K562 (cell line): ENCODE measurements around the gene MAGIX. TPM values are rescaled to one million over a fixed set of nuclear protein-coding genes. Genes with fewer than 3 reads are reported as not detected.

Experiments
- ATAC-seq: fragments of 200-7000 bp; cut with Tn5 transposase; 3 replicates; pipeline ENCODE4 v1.9.1; 2020; ENCODE audit warnings: moderate library complexity
- BruUV-seq: library from RNA; stranded (reverse); fragments of 400-500 nt; replicated peaks from 2 replicates; lab custom pipeline; 2021; lab: Mats Ljungman, UMichigan
- CTCF ChIA-PET: fragments of 300-600 bp; formaldehyde crosslinking; extraction: SDS; loops from one replicate; lab custom pipeline; 2021; ENCODE audit warnings: low intra/inter-chr PET ratio; lab: Yijun Ruan, JAX
- POLR2A ChIA-PET: fragments of 300-600, 350-650 bp; sonication (Branson Sonifier 250); formaldehyde crosslinking; extraction: SDS; loops from one replicate; lab custom pipeline; 2021; ENCODE audit warnings: antibody characterized with exemption, inconsistent platforms; lab: Yijun Ruan, JAX
- DNase-seq, 4 experiments: peaks; one replicate each; pipeline versions ENCODE4 v3.0.0 to v3.0.0-alpha.2; 2011 to 2018; ENCODE audit warnings: low spot score in 3 of 4, mixed read lengths in 3 of 4; ENCODE audit errors: extremely low read depth in 1 of 4
- FAIRE-seq: peaks from 2 replicates; lab custom pipeline; 2011; peaks lifted over from hg19 to GRCh38; lab: Jason Lieb, UNC
- H2AFZ ChIP-seq: 2 replicates; pipeline ENCODE4 v1.6.0; 2011; ENCODE audit warnings: low read depth, low read length, control low read depth, inconsistent platforms
- H3K27ac ChIP-seq: fragments of 200-600 bp; 3 replicates; pipeline ENCODE4 v1.8.0; 2011; ENCODE audit warnings: low read depth, mild to moderate bottlenecking, control low read depth, inconsistent platforms, low read length, moderate library complexity, mixed read lengths; ENCODE audit errors: extremely low read depth
- H3K27me3 ChIP-seq, 2 experiments: fragments of 300-600 bp in 1 of 2; 2 replicates in 1 of 2; 3 replicates in 1 of 2; pipeline versions ENCODE4 v1.6.0 to v1.8.0; 2011; ENCODE audit warnings: inconsistent platforms in 2 of 2, low read length in 2 of 2, mild to moderate bottlenecking in 1 of 2, mixed read lengths in 1 of 2, moderate library complexity in 1 of 2; ENCODE audit not compliant: control insufficient read depth in 2 of 2, insufficient read depth in 2 of 2
- H3K36me3 ChIP-seq: fragments of 300-600 bp; 3 replicates; pipeline ENCODE4 v1.8.0; 2011; ENCODE audit warnings: mild to moderate bottlenecking, low read length, inconsistent platforms; ENCODE audit not compliant: control insufficient read depth, insufficient read depth
- H3K4me1 ChIP-seq, 2 experiments: fragments of 200-600 bp in 1 of 2; replicated peaks in 1 of 2; 2 replicates in 1 of 2; 3 replicates in 1 of 2; pipeline versions ENCODE4 v1.5.1 to v1.8.0; 2011; ENCODE audit warnings: inconsistent platforms in 2 of 2, low read length in 2 of 2, mild to moderate bottlenecking in 1 of 2, mixed read lengths in 1 of 2, moderate library complexity in 1 of 2; ENCODE audit not compliant: control insufficient read depth in 2 of 2, insufficient read depth in 2 of 2
- H3K4me2 ChIP-seq: 2 replicates; pipeline ENCODE4 v1.6.1; 2011; ENCODE audit warnings: low read length, control low read depth, inconsistent platforms, mixed read lengths; ENCODE audit not compliant: insufficient read depth
- H3K4me3 ChIP-seq: fragments of 200-600 bp; sonication (generic), shearing (Covaris generic); 2 replicates; pipeline ENCODE4 v1.5.1; 2016; ENCODE audit warnings: control low read depth, inconsistent platforms
- H3K79me2 ChIP-seq: fragments of 200-600 bp; 3 replicates; pipeline ENCODE4 v1.8.0; 2011; ENCODE audit warnings: low read length, inconsistent platforms; ENCODE audit not compliant: control insufficient read depth, insufficient read depth
- H3K9ac ChIP-seq, 2 experiments: 2 replicates each; pipeline versions ENCODE4 v1.6.0 to v1.6.1; 2011; ENCODE audit warnings: low read depth in 2 of 2, low read length in 2 of 2, control low read depth in 1 of 2, inconsistent platforms in 1 of 2, mild to moderate bottlenecking in 1 of 2, mixed read lengths in 1 of 2; ENCODE audit not compliant: insufficient read depth in 1 of 2
- H3K9me1 ChIP-seq: one replicate; pipeline ENCODE4 v1.6.0; 2011; ENCODE audit warnings: inconsistent platforms, mild to moderate bottlenecking, low read length, moderate library complexity; ENCODE audit not compliant: control insufficient read depth, insufficient read depth
- H3K9me3 ChIP-seq: replicated peaks from 2 replicates; pipeline ENCODE4 v1.5.1; 2011; ENCODE audit warnings: low read depth, low read length, inconsistent platforms; ENCODE audit not compliant: control insufficient read depth, insufficient read depth
- H4K20me1 ChIP-seq: replicated peaks from 2 replicates; pipeline ENCODE4 v1.6.1; 2011; ENCODE audit warnings: low read length, inconsistent platforms, mixed read lengths; ENCODE audit not compliant: control insufficient read depth, insufficient read depth
- BDP1 ChIP-seq: IDR thresholded peaks from 3 replicates; pipeline ENCODE4 v1.6.1; 2011; ENCODE audit not compliant: insufficient read length, insufficient read depth
- EGR1 ChIP-seq: fragments of 450-650 bp; conservative IDR thresholded peaks from 2 replicates; pipeline ENCODE4 v1.6.1; 2017; ENCODE audit warnings: mild to moderate bottlenecking
- NFATC3 ChIP-seq: fragments of 450-650 bp; IDR thresholded peaks from 2 replicates; pipeline ENCODE4 v1.6.1; 2017; ENCODE audit warnings: mild to moderate bottlenecking
- PTRF ChIP-seq: fragments of 450-650 bp; IDR thresholded peaks from 2 replicates; pipeline ENCODE4 v1.6.1; 2016; ENCODE audit warnings: mild to moderate bottlenecking, missing genetic modification characterization, missing compliant biosample characterization
- PURB ChIP-seq: sonication (generic); formaldehyde crosslinking; IDR thresholded peaks from 2 replicates; pipeline ENCODE4 v1.9.0; 2021; ENCODE audit warnings: low read depth, mild to moderate bottlenecking, missing genetic modification reagents
- SIX5 ChIP-seq, 2 experiments: IDR thresholded peaks; 2 replicates each; pipeline ENCODE4 v1.6.1; 2011; ENCODE audit warnings: low read length in 2 of 2, borderline replicate concordance in 1 of 2, low read depth in 1 of 2, mild to moderate bottlenecking in 1 of 2, moderate library complexity in 1 of 2; ENCODE audit not compliant: insufficient read depth in 1 of 2
- WGBS: fragments of 100-300 bp; shearing (Covaris generic); methylation state at CpG from one replicate; pipeline ENCODE4 v1.1.6; 2016; ENCODE audit warnings: low coverage, mixed read lengths; ENCODE audit not compliant: insufficient coverage; ENCODE audit errors: missing lambda C conversion rate; 5-methylcytosine and 5-hydroxymethylcytosine counted together
- in situ Hi-C: fragments of 300-500 bp; cut with MboI; formaldehyde crosslinking; loops from 4 replicates; pipeline ENCODE4 v1.15.0; 2018; ENCODE audit warnings: inconsistent platforms, mixed read lengths
- intact Hi-C: fragments of 100-400 bp; cut with micrococcal nuclease; formaldehyde crosslinking; loops from 2 replicates; pipeline ENCODE4 v1.14.2; 2022
- polyA plus RNA-seq, 8 experiments: library from polyadenylated mRNA; depleted of rRNA in 4 of 8; stranded (reverse) in 5 of 8; unstranded in 3 of 8; fragments of >200 nt; fragmentation: Nextera tagmentation in 2 of 8; fragmentation: Illumina TruSeq in 1 of 8; extraction: Ambion mirVana in 2 of 8; extraction: Trizol in 1 of 8; gene quantifications; 2 replicates each; pipeline versions ENCODE4 v1.2.1 to v1.2.3, GENCODE V29; 2011 to 2014; ENCODE audit warnings: inconsistent platforms in 1 of 8, missing spikeins in 1 of 8
- total RNA-seq, 7 experiments: library from RNA; depleted of rRNA in 6 of 7; stranded (reverse); fragments of >200 nt in 6 of 7; fragmentation: Illumina TruSeq in 2 of 7; extraction: Trizol in 2 of 7; gene quantifications; 2 replicates each; pipeline versions ENCODE4 v1.2.1 to v1.2.3, GENCODE V29; 2011 to 2021; ENCODE audit warnings: low replicate concordance in 1 of 7
- TF ChIP-seq, protein P1 (sequence below): IDR thresholded peaks from 2 replicates; pipeline ENCODE4 v1.6.1; 2011; ENCODE audit not compliant: insufficient read length; ENCODE audit errors: extremely low read depth
- TF ChIP-seq, protein P2 (sequence below): sonication (generic); formaldehyde crosslinking; IDR thresholded peaks from 2 replicates; pipeline ENCODE4 v1.5.0; 2020; ENCODE audit warnings: missing genetic modification reagents

MAGIX gene
- total and polyA plus RNA-seq, 9 of the 15 experiments (the other 6 are each of a cell fraction or from before 2014, with no cell fraction given): 0.08 to 3.5 (median 0.47) TPM

DNA sequence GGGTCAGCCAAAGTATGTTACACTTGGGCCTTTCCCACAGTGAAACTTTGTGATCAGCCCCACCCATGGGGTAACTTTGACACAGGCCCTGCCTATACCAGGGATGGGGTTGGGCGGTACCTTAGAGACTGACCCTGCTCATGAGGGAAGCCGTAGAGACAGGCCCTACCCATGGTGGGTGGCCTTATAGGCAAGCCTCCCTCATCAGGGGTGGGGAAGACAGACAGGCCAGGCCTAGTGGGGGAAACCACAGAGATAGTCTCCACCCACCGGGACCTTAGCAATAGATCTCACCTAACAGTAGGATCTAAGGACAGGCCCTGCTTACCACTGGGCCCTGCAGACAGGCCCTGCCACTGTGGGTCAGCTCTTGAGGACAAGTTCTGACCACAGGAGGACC lies 16.0 kb downstream of the MAGIX start:
- Histone ChIP-seq H3K9me1 (peaks cover 3% of the 10 kb centered on the region), H3K9ac (no peak overlapping the region; a peak in 1 of 4 replicates), H3K27me3 (no peaks in the 10 kb centered on the region), H2AFZ (no peak overlapping the region), H3K4me2 (no peak overlapping the region), H3K9me3 (no peaks in the 10 kb centered on the region), H3K36me3 (peaks cover 87% of the 10 kb centered on the region; the same call in 2 of the 3 replicates), H3K79me2 (peaks cover 18% of the 10 kb centered on the region), H3K4me1 (peaks cover 28 to 46% of the 10 kb centered on the region in 2 experiments), H3K27ac (no peak overlapping the region), H3K4me3 (no peak overlapping the region), H4K20me1 (peaks cover under 1% of the 10 kb centered on the region)
- no TSS peak for BruUV-seq
- ChIA-PET CTCF (interaction anchor here (0.9 kb wide), 1 partner anchor 55 kb away, joined by 4 read pairs; the partner anchor contains the start of gene GPKOW), POLR2A (interaction anchor here (1.4 kb wide), 1 partner anchor 11 kb away, joined by 3 read pairs; no protein-coding TSS in a partner anchor)
- TF ChIP-seq PURB (CRISPR knock-in tag): no peak
- no peak for TF ChIP-seq SIX5 (IDR thresholded peaks at IDR 0.05; ENCODE audit: borderline replicate concordance in 1 of 2, insufficient read depth in 1 of 2, low read depth in 1 of 2, low read length in 2 of 2)
- TF ChIP-seq NFATC3: no peak
- TF ChIP-seq, protein P1, sequence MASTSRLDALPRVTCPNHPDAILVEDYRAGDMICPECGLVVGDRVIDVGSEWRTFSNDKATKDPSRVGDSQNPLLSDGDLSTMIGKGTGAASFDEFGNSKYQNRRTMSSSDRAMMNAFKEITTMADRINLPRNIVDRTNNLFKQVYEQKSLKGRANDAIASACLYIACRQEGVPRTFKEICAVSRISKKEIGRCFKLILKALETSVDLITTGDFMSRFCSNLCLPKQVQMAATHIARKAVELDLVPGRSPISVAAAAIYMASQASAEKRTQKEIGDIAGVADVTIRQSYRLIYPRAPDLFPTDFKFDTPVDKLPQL: no peak
- no peak for TF ChIP-seq EGR1
- no peak for TF ChIP-seq PTRF (tag)
- TF ChIP-seq, protein P2, sequence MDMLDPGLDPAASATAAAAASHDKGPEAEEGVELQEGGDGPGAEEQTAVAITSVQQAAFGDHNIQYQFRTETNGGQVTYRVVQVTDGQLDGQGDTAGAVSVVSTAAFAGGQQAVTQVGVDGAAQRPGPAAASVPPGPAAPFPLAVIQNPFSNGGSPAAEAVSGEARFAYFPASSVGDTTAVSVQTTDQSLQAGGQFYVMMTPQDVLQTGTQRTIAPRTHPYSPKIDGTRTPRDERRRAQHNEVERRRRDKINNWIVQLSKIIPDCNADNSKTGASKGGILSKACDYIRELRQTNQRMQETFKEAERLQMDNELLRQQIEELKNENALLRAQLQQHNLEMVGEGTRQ (CRISPR knock-in tag): no peak
- TF ChIP-seq BDP1: no peak
- no peak for ATAC-seq
- intact Hi-C loops: loop anchor here (5.0 to 10.0 kb wide), 3 partner anchors 136 to 374 kb away; partner anchors contain the start of genes HDAC6, OTUD5 and TFE3
- DNase-seq: no peak
- in situ Hi-C loops: no loop called here
- FAIRE-seq: no peak
- WGBS: 76% methylated on average over 3 of the region's 3 CpGs
